IPS DF 6.9 (cell line): ENCODE results near the gene RPS6KB2.

Experiments
- DNase-seq: peaks from one replicate; pipeline ENCODE4 v3.0.0-alpha.2; 2013; ENCODE audit warnings: low read depth, low spot score
- H3K27ac ChIP-seq: one replicate; pipeline ENCODE4 v1.5.1; 2013; ENCODE audit warnings: low read length, control low read depth
- H3K27me3 ChIP-seq: 2 replicates; pipeline ENCODE4 v1.6.1; 2013; ENCODE audit warnings: mild to moderate bottlenecking, low read length; ENCODE audit not compliant: control insufficient read depth, insufficient read depth
- H3K36me3 ChIP-seq: 2 replicates; pipeline ENCODE4 v1.6.1; 2013; ENCODE audit warnings: low read length; ENCODE audit not compliant: control insufficient read depth, insufficient read depth
- H3K4me1 ChIP-seq: 2 replicates; pipeline ENCODE4 v1.6.1; 2013; ENCODE audit warnings: low read length; ENCODE audit not compliant: control insufficient read depth, insufficient read depth
- H3K4me3 ChIP-seq: 2 replicates; pipeline ENCODE4 v1.5.1; 2013; ENCODE audit warnings: mild to moderate bottlenecking, low read length
- H3K9me3 ChIP-seq: 2 replicates; pipeline ENCODE4 v1.6.1; 2013; ENCODE audit warnings: low read length, inconsistent platforms; ENCODE audit not compliant: control insufficient read depth, insufficient read depth
- WGBS: extraction: QIAGEN DNeasy Blood & Tissue Kit; methylation state at CpG from one replicate; pipeline ENCODE4 v1.1.7; 2013; ENCODE audit warnings: mixed read lengths, missing lambda C conversion rate; ENCODE audit not compliant: insufficient read length, insufficient coverage; 5-methylcytosine and 5-hydroxymethylcytosine counted together

RPS6KB2 gene

DNA sequence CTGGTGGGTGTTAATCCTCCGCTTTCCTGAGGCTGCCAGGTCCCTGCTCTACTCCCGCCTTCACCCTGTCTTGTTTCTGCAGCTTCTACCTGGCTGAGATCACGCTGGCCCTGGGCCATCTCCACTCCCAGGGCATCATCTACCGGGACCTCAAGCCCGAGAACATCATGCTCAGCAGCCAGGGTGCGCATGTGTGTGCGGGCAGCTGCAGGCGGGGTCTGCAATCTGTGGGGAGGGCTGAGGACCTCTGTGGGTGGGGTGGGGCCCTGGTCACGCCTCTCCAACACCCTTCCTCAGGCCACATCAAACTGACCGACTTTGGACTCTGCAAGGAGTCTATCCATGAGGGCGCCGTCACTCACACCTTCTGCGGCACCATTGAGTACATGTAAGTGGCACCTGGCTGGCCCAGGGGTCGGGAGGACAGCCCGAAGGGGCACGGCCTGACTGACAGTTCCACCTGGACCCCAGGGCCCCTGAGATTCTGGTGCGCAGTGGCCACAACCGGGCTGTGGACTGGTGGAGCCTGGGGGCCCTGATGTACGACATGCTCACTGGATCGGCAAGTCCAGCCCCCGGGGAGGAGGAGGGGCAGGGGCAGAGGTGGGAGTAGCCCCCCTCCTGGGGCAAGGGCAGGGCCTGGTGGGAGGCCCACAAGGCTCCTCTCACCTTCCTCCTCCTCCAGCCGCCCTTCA, 4.5 kb downstream of the RPS6KB2 start:
- Histone ChIP-seq H3K27ac (no peak overlapping the region), H3K4me3 (no peak overlapping the region), H3K36me3 (peaks cover 22% of the 10 kb centered on the region), H3K9me3 (no peaks in the 10 kb centered on the region), H3K4me1 (peaks cover 8% of the 10 kb centered on the region; the same call in 1 of the 2 replicates), H3K27me3 (no peaks in the 10 kb centered on the region)
- no peak for DNase-seq
- WGBS: no CpG with 5 or more reads among the region's 22 CpGs

DNA sequence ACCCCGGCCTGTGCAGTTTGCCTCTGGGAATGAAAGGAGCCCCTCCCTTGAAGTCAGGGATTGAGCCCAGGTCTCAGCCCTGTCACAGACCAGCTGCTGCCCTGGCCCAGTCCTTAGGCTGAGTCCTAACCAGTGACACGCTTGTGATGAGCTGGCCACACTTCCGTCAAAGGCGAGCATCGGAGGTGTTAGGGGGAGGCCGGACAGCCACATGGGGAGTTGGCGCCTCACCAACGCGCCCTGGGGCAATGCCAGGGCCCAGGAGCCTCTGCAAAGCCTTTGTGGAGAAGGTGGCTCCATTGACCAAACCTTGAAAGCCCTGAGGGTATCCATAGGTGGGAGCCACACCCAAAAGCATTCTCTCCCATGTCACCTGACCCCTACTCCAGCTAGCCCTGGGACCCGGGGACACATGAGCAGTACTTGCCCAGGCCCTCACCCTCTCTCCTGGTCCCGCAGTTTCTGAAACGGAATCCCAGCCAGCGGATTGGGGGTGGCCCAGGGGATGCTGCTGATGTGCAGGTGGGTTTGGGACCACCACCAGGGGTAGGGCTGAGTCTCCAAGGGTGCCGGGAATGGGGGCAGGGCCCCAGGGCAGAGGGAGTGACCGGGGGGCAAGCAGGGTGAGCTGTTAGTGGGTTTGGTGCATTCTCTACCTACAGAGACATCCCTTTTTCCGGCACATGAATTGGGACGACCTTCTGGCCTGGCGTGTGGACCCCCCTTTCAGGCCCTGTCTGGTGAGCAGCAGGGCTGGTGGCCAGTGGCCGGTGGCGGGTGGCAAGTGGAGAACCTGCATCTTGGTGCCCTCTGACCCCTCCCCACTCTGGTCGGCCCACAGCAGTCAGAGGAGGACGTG, 5.5 kb downstream of the RPS6KB2 start:
- Histone ChIP-seq H3K4me1 (peaks cover 8% of the 10 kb centered on the region; the same call in 1 of the 2 replicates), H3K4me3 (no peak overlapping the region), H3K9me3 (no peaks in the 10 kb centered on the region), H3K36me3 (peaks cover 26% of the 10 kb centered on the region), H3K27me3 (no peaks in the 10 kb centered on the region), H3K27ac (no peak overlapping the region)
- WGBS: no CpG with 5 or more reads among the region's 22 CpGs
- no peak for DNase-seq

DNA sequence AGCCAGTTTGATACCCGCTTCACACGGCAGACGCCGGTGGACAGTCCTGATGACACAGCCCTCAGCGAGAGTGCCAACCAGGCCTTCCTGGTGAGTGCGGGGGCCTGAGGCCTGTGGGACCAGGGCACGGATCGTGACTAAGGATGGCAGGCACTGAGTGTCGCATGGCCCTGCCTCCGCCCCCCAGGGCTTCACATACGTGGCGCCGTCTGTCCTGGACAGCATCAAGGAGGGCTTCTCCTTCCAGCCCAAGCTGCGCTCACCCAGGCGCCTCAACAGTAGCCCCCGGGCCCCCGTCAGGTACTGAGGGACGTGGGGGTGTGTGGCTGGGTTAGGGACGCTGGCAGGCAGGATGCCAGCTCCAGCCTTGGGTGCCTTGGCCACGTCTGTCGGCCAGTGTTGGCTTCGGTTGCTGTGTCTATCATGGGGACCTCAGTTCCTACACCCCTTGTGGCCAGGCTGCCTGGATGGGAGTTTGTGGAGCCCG, 6.1 kb downstream of the RPS6KB2 start:
- DNase-seq: no peak
- H3K36me3 ChIP-seq: peaks cover 26% of the 10 kb centered on the region
- WGBS: no CpG with 5 or more reads among the region's 23 CpGs
- H3K4me3 ChIP-seq: no peak overlapping the region
- H3K4me1 ChIP-seq: peaks cover 6% of the 10 kb centered on the region; the same call in 1 of the 2 replicates
- no peak overlapping the region for H3K27ac ChIP-seq
- H3K27me3 ChIP-seq: no peaks in the 10 kb centered on the region
- no peaks in the 10 kb centered on the region for H3K9me3 ChIP-seq

DNA sequence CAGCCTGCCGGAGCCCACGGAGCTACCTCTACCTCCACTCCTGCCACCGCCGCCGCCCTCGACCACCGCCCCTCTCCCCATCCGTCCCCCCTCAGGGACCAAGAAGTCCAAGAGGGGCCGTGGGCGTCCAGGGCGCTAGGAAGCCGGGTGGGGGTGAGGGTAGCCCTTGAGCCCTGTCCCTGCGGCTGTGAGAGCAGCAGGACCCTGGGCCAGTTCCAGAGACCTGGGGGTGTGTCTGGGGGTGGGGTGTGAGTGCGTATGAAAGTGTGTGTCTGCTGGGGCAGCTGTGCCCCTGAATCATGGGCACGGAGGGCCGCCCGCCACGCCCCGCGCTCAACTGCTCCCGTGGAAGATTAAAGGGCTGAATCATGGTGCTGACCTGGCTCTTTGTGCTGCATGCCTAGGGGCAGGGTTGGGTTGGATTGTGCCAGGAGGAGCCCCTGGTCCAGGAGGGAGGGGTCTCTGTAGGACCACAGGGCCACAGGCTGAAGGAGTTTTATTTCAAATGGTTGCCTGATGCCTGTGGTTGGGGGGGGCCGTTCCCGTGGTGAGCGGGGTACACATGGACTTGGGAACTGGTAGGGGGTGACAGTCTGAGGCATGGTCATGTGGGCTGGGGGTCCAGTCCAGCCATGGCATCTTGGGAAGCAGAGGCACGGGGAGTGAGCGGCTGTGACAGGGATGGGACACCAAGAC, 6.9 kb downstream of the RPS6KB2 start:
- no peak for DNase-seq
- no CpG with 5 or more reads among the region's 26 CpGs for WGBS
- peaks cover 26% of the 10 kb centered on the region for H3K36me3 ChIP-seq
- H3K27ac ChIP-seq: no peak overlapping the region
- no peaks in the 10 kb centered on the region for H3K9me3 ChIP-seq
- H3K4me3 ChIP-seq: no peak overlapping the region
- no peaks in the 10 kb centered on the region for H3K27me3 ChIP-seq
- peaks cover 6% of the 10 kb centered on the region; the same call in 1 of the 2 replicates for H3K4me1 ChIP-seq

DNA sequence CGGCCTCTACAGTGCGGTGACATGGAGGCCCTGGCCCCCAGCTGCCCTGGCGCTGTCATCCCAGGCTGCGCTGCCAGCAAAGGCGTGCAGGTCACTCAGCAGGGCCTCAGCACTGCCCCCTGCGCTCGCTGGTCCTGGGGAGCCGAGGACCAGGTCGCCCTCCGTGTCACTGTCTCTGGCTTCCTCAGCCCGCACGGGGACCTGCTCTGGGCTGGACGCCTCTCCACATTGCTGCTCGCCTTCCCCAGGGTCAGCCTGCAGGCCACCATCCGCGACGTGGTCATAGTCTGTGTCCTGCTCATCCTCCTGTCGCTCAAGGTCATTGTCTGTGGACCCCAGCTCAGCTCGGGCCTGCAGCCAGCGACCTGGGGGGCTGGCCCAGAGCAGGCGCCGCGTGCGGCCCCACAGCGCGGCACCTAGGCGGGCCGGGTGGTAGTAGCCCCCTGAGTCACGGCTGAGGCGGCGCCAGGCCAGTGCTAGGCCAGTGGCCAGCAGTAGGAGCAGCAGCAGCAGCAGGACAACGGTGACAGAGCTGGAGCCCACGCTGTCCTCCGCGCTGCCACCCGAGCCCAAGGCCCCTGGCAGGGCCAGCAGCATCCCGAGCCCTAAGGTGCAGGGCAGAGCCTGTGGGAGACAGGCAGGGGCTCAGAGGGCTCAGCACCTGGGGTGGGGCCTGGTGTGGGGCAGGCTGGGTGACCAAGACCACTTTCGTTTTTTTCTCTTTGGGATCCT, 7.6 kb downstream of the RPS6KB2 start:
- Histone ChIP-seq H3K36me3 (peaks cover 26% of the 10 kb centered on the region), H3K27ac (no peak overlapping the region), H3K9me3 (no peaks in the 10 kb centered on the region), H3K27me3 (no peaks in the 10 kb centered on the region), H3K4me3 (no peak overlapping the region), H3K4me1 (peaks cover 6% of the 10 kb centered on the region; the same call in 1 of the 2 replicates)
- WGBS: no CpG with 5 or more reads among the region's 38 CpGs
- no peak for DNase-seq

DNA sequence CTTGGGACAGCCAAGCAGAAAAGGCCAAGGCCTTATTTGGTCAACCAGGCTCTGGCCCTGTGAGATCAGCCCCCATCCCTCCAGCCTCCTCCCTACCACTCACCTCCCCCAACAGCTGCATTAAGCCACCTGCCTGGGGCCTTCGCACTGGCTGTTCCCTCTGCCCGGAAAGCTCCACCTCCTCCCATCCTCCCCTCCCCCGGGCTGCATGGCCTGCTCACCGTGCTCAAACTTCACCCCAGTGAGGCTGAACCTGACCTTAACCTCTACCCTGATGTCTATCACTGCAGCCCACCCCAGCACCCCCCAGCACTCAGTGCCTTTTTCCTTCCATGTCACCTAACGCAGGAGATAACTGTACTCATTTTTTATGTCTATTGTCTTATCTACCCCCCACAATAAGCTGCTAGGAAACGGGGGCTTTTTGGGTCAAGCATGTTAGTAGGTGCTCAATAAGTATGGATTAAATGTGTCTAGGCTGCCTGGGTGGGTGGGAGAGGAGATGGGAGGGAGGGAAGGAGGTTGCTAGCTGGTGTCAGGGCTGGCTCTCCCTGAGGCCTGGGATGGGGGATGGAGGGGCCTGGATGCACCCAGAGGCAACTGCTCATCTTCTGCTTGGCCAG, 8.3 kb downstream of the RPS6KB2 start:
- WGBS: no CpG with 5 or more reads among the region's 6 CpGs
- Histone ChIP-seq H3K4me1 (peaks cover 6% of the 10 kb centered on the region; the same call in 1 of the 2 replicates), H3K36me3 (peaks cover 26% of the 10 kb centered on the region), H3K27me3 (no peaks in the 10 kb centered on the region), H3K4me3 (no peak overlapping the region), H3K9me3 (no peaks in the 10 kb centered on the region), H3K27ac (no peak overlapping the region)
- no peak for DNase-seq

DNA sequence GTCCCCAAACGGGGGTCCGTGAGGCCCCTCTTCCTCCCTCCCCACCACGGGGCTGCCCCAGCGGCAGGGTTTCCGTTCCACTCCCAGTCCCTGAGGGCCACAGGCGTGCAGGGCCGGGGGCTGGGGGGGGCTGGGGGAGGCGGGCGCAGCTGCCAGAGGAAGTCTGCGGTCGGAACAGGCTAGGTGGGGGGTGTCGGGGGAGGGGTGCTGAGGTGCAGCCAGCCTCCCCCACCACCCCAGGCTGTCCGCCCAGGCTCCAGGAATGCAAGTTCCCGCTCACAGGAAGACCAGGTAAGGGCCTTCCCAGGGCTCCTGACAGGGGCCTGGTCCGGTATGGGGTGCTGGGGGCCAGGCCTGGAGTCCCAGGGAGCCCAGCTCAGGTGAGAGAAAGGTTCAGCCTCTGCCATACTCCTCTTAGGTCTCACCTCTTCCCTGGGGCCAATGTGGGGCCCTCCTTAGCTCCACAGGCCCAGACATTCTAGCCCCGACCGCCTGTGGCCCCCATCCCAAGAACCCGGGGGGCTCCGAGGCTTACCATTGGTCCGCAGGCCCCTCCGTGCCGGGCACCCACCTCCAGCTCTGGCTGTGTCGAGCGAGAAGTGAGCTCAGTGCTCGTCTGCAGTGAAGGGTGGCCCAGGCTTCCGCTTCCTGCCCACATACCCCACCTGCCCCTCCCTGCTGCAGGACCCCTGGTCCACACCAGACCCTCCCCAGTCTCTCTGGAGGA, 9.0 kb downstream of the RPS6KB2 start, which contains the start of gene PTPRCAP:
TSS of gene PTPRCAP (minus strand) at position 601 of the 727 bp plus-strand sequence. CDS start at position 538, 63 bp downstream.
- no peak within 1 kb of the TSS for H3K27ac ChIP-seq
- no peak for DNase-seq
- peaks cover 27% of the 10 kb centered on the region for H3K36me3 ChIP-seq
- H3K4me3 ChIP-seq: no peak within 1 kb of the TSS
- no peaks in the 10 kb centered on the region for H3K9me3 ChIP-seq
- peaks cover 6% of the 10 kb centered on the region; the same call in 1 of the 2 replicates for H3K4me1 ChIP-seq
- no CpG with 5 or more reads among the region's 26 CpGs for WGBS
- H3K27me3 ChIP-seq: no peaks in the 10 kb centered on the region

DNA sequence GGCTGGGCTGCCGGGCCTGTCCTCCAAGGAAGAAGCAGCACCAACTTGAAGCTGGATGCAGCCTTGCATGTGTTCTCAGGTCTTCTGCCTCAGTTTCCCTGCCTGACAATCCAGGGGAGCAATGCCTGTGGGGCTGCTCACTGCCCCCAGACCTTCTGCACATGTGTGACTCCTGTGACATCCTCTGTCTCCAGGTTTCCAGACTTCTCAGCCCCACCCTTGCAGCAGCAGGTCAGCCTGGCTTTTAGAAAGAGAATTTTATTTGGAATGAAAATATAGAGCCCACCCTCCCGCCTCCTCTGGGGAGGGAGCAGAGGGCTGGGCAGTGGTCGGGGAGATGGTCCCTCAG, 9.5 kb downstream of the RPS6KB2 start:
- Histone ChIP-seq H3K27me3 (no peaks in the 10 kb centered on the region), H3K36me3 (peaks cover 22% of the 10 kb centered on the region), H3K4me1 (peaks cover 6% of the 10 kb centered on the region), H3K9me3 (no peaks in the 10 kb centered on the region), H3K27ac (no peak overlapping the region), H3K4me3 (no peak overlapping the region)
- no peak for DNase-seq
- WGBS: no CpG with 5 or more reads among the region's 3 CpGs

DNA sequence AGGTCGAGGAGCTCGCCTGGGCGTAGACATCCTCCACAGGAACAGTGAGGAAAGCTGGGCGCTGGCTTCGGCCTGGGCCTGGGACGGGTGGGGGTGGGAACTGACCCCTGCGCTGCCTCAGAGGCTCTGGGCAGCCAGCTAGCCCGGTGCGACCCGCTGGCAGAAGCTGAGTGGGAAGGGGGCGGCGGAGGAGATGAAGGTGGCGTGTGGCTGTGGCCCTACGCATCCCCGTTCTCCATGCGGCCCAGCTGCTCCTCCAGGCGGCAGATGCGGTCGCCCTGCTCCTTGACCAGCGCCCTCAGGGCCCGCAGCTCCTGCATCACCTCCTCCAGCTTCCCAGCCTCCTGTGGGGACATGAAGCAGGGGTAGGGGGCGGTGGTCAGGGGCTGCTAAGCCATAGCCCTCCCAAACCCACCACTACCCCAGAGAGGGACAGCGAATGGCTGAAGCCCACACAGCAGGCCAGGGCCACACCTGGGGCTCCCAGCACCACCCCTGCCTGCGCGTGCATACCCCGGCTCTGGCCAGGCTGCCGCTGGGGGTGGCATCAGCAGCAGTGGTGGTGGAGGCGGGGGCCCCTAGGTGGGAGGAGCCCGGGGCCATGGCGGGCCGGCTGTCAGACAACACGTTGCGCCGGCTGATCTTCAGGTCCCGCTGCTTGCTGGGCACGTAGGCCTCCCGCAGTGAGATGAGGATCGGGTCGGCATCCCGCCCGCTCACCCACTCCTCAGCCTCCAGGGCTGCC, 10.0 kb downstream of the RPS6KB2 start:
- Histone ChIP-seq H3K27ac (no peak overlapping the region), H3K9me3 (no peaks in the 10 kb centered on the region), H3K4me3 (no peak overlapping the region), H3K27me3 (no peaks in the 10 kb centered on the region), H3K36me3 (peaks cover 18% of the 10 kb centered on the region), H3K4me1 (peaks cover 6% of the 10 kb centered on the region)
- WGBS: no CpG with 5 or more reads among the region's 41 CpGs
- DNase-seq: no peak
